ENCODE results near the gene SLC1A7.

Gene SLC1A7

GRCh38 chr1:53140451-53140850 lies 2.0 kb downstream of the SLC1A7 start:
- Histone ChIP-seq H2AFZ (ENCODE audit: low read length) (no peak overlapping the region), H3K9ac (ENCODE audit: low read depth, low read length, poor library complexity, severe bottlenecking) (no peak overlapping the region), H3F3A (ENCODE audit: low read depth) (no peaks in the 10 kb centered on the region)

GRCh38 chr1:53139951-53140361 lies 2.5 kb downstream of the SLC1A7 start:
- H3K4me1 ChIP-seq (ENCODE audit: insufficient read depth, low read length, poor library complexity, severe bottlenecking), result no peaks in the 10 kb centered on the region
- H3K4me3 ChIP-seq (ENCODE audit: low read length, poor library complexity, severe bottlenecking), result no peak overlapping the region
- H3K9me2 ChIP-seq (replicated peaks; ENCODE audit: low read depth, low read length), result no peaks in the 10 kb centered on the region
- H3K9me3 ChIP-seq (ENCODE audit: insufficient read depth, low read depth, low read length), result peaks cover 7% of the 10 kb centered on the region; the same call in 1 of the 2 replicates
- TF ChIP-seq EZH2phosphoT487 (IDR thresholded peaks at IDR 0.05; ENCODE audit: borderline replicate concordance) (no peak), CTCF (conservative IDR thresholded peaks at IDR 0.05; ENCODE audit: low read length) (no peak)
- H3K4me2 ChIP-seq (ENCODE audit: low read depth, low read length, poor library complexity, severe bottlenecking), result no peak overlapping the region
- no peak overlapping the region for H2AFZ ChIP-seq (ENCODE audit: low read length)
- no peaks in the 10 kb centered on the region for H3F3A ChIP-seq (ENCODE audit: low read depth)
- H3K9ac ChIP-seq (ENCODE audit: low read depth, low read length, poor library complexity, severe bottlenecking), result no peak overlapping the region
- no peaks in the 10 kb centered on the region for H3K36me3 ChIP-seq (ENCODE audit: insufficient read depth, low read length)
- no peaks in the 10 kb centered on the region for H3K79me2 ChIP-seq (ENCODE audit: insufficient read depth, low read length)
- no peaks in the 10 kb centered on the region for H4K20me1 ChIP-seq (ENCODE audit: insufficient read depth, low read length, poor library complexity, severe bottlenecking)
- no peaks in the 10 kb centered on the region for H3K27me3 ChIP-seq (ENCODE audit: insufficient read depth, low read length, poor library complexity, severe bottlenecking)

More at GRCh38 chr1:53140451-53140850, 2.0 kb downstream of the SLC1A7 start:
- no peaks in the 10 kb centered on the region for H3K9me2 ChIP-seq (replicated peaks; ENCODE audit: low read depth, low read length)
- H3K79me2 ChIP-seq (ENCODE audit: insufficient read depth, low read length), result no peaks in the 10 kb centered on the region
- no peak overlapping the region for H3K4me2 ChIP-seq (ENCODE audit: low read depth, low read length, poor library complexity, severe bottlenecking)
- TF ChIP-seq CTCF (conservative IDR thresholded peaks at IDR 0.05; ENCODE audit: low read length), result no peak
- H3K27me3 ChIP-seq (ENCODE audit: insufficient read depth, low read length, poor library complexity, severe bottlenecking), result no peaks in the 10 kb centered on the region
- no peaks in the 10 kb centered on the region for H4K20me1 ChIP-seq (ENCODE audit: insufficient read depth, low read length, poor library complexity, severe bottlenecking)
- no peak overlapping the region for H3K4me3 ChIP-seq (ENCODE audit: low read length, poor library complexity, severe bottlenecking)
- H3K9me3 ChIP-seq (ENCODE audit: insufficient read depth, low read depth, low read length), result peaks cover 7% of the 10 kb centered on the region; the same call in 1 of the 2 replicates
- H3K4me1 ChIP-seq (ENCODE audit: insufficient read depth, low read length, poor library complexity, severe bottlenecking), result no peaks in the 10 kb centered on the region
- no peaks in the 10 kb centered on the region for H3K36me3 ChIP-seq (ENCODE audit: insufficient read depth, low read length)

GRCh38 chr1:53138991-53139884 lies 3.2 kb downstream of the SLC1A7 start:
- H3K9ac ChIP-seq (ENCODE audit: low read depth, low read length, poor library complexity, severe bottlenecking), result no peak overlapping the region

More at GRCh38 chr1:53138991-53139884, 3.2 kb downstream of the SLC1A7 start:
- Histone ChIP-seq H3K27me3 (ENCODE audit: insufficient read depth, low read length, poor library complexity, severe bottlenecking) (no peaks in the 10 kb centered on the region), H3F3A (ENCODE audit: low read depth) (no peaks in the 10 kb centered on the region), H3K9me2 (replicated peaks; ENCODE audit: low read depth, low read length) (no peaks in the 10 kb centered on the region), H2AFZ (ENCODE audit: low read length) (no peak overlapping the region), H3K36me3 (ENCODE audit: insufficient read depth, low read length) (no peaks in the 10 kb centered on the region), H3K4me3 (ENCODE audit: low read length, poor library complexity, severe bottlenecking) (no peak overlapping the region), H4K20me1 (ENCODE audit: insufficient read depth, low read length, poor library complexity, severe bottlenecking) (no peaks in the 10 kb centered on the region), H3K4me2 (ENCODE audit: low read depth, low read length, poor library complexity, severe bottlenecking) (no peak overlapping the region), H3K4me1 (ENCODE audit: insufficient read depth, low read length, poor library complexity, severe bottlenecking) (no peaks in the 10 kb centered on the region), H3K79me2 (ENCODE audit: insufficient read depth, low read length) (no peaks in the 10 kb centered on the region), H3K9me3 (ENCODE audit: insufficient read depth, low read depth, low read length) (peaks cover 7% of the 10 kb centered on the region; the same call in 1 of the 2 replicates)
- TF ChIP-seq CTCF (conservative IDR thresholded peaks at IDR 0.05; ENCODE audit: low read length), result no peak
- no peak for TF ChIP-seq EZH2phosphoT487 (IDR thresholded peaks at IDR 0.05; ENCODE audit: borderline replicate concordance)
